ENCODE measurements around the gene DNAH10. TPM values are rescaled to one million over a fixed set of nuclear protein-coding genes. Genes with fewer than 3 reads are reported as not detected.
A peak's percentile ranks its signal among the peaks of the same experiment; 100 is the strongest.

The DNAH10 gene
- total RNA-seq, 2 experiments from 2014 or later = 0.05 TPM

DNA sequence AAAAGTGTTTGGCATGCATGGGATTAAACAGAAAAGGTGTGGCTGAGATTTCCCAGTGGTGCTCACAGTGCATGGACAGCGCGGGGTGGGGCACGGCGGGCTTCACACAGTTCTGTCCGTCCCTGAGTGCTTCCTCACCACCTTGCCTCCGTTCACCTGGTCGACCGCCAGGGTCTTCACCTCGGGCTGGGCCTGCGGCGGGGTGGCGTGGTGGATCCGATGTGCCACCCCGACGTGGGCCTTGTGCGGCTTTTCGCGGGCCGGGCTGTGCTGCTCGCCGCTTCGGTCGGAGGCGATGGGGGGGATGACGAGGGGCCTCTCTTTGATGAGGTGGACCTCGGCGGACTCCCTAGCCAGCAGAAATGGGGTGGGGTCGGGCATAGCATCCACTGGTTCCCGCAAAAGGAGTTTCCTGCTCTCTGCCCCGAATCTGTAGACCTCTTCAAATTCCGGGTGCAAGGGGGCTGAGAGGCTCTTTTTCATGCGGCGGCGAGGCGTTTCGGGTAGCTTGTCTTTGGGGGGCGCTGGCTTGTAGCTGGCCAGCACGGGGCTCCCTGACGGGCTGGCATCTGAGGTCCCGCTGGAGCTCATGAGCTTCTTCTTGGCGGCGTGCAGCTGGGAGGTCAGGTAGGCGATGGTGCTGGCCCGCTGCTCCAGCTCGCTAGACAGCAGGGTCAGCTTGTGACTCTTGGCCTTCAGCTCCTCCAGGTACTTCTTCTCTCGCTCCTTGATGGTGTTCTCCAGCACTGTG is 175.0 kb downstream of the DNAH10 start:
- peak overlapping the region; percentile 55 for H3K4me3 Mint-ChIP-seq
- CTCF ChIA-PET = interaction anchor here (0.7 to 3.5 kb wide), 3 partner anchors 32 to 94 kb away, joined by 3 to 19 read pairs (median 4); no protein-coding TSS in a partner anchor
- peaks cover 5% of the 10 kb centered on the region for H3K9me3 Mint-ChIP-seq
- intact Hi-C loops (cut with micrococcal nuclease) = no loop called here
- H3K27ac Mint-ChIP-seq = peak overlapping the region; percentile 60
- H3K4me1 Mint-ChIP-seq (ENCODE audit: low read depth) = peaks cover 30% of the 10 kb centered on the region
- DNase-seq = no peak
- H3K36me3 Mint-ChIP-seq (ENCODE audit: low read depth) = peaks cover 5% of the 10 kb centered on the region
- H3K27me3 Mint-ChIP-seq (ENCODE audit: low read depth) = no peaks in the 10 kb centered on the region

DNA sequence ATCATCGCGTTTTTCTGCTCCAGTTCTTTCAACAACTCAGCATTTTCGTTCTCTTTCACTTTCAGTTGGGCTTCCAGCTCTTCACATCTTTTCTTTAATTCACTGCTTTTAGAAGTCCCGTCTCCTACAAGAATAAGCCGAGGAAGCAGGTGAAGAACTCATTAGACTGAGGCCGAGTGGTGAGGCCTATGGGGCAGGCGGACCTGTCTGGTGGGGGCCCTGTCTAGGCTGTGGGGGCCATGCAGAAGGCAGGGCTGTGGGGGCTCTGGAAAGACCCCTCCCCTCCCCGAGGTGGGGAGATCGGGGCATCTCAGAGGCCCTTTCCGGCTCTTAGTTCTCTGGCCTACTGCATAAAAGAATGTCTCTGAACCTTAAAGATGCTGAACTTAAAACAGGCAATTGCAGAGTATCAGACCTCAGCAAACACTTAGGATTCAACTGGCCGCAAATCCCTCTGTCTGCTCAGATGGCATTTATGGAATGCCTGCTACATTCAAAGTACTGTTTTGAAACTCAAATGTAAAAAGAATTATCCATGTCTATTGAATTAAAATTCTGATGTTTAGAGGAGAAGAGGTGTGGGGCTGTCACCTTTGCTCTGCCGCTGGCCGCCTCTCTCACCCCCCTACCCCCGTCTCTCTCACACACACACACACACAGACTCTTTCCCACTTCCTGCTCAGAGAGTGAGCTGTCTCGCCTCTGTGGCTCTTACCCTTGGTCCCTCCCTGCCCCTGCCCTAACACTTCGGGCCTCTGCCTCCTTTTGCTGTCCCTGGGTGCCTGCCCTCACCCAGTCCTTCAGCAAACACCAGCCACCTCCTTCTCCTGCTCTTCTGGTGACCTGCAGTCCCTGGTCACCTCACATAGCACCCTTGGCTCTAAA is 175.8 kb downstream of the DNAH10 start:
- peak overlapping the region; percentile 60 for H3K27ac Mint-ChIP-seq
- CTCF ChIA-PET = interaction anchor here (0.6 to 3.5 kb wide), 6 partner anchors 8 to 135 kb away, joined by 3 to 19 read pairs (median 4); no protein-coding TSS in a partner anchor
- H3K4me1 Mint-ChIP-seq (ENCODE audit: low read depth) = peaks cover 24% of the 10 kb centered on the region
- intact Hi-C loops (cut with micrococcal nuclease) = loop anchor here (1.0 to 2.0 kb wide), 2 partner anchors 33 to 36 kb away; no protein-coding TSS in a partner anchor
- peaks cover 8% of the 10 kb centered on the region for H3K9me3 Mint-ChIP-seq
- H3K36me3 Mint-ChIP-seq (ENCODE audit: low read depth) = peaks cover 7% of the 10 kb centered on the region
- peak; percentile 73 for DNase-seq
- no peaks in the 10 kb centered on the region for H3K27me3 Mint-ChIP-seq (ENCODE audit: low read depth)
- peak overlapping the region; percentile 55 for H3K4me3 Mint-ChIP-seq

DNA sequence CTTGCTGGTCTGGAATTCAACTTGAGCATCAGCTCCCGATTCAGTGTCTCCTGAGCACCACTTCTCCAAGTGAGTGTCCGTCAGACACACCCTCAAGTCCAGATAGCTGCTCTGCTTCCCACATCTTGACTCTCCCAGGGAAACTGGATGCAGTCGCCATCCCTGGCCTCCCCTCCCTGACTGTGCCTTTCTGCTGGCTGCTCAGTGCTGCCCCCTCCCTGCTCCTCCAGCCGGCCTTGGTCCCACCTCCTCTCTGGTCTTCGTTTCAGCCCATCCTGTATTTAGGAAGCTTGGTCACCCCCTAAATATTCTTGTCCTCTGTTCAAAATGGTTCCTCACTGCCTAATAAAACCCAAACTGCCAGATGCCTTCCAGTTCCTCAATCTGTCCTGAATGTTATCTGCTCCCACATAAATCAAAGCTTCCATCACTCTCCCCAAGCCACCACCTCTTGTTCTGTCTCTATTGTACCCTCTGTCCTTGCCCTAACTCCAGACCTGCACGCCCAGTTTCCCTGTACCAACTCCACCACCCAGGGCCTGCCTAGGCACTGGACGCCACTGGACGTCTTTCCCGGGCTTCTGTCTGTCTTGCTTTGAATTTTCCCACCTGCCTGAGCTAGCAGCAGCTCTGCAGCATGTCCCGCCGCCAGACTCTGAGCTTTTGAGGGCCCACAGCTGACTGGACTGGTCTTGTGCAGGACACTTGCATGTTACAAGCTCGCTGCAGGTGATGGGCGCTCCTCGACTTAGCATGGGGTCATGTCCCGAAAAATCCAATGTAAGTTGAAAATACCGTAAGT is 176.8 kb downstream of the DNAH10 start:
- DNase-seq = peak; percentile 36

DNA sequence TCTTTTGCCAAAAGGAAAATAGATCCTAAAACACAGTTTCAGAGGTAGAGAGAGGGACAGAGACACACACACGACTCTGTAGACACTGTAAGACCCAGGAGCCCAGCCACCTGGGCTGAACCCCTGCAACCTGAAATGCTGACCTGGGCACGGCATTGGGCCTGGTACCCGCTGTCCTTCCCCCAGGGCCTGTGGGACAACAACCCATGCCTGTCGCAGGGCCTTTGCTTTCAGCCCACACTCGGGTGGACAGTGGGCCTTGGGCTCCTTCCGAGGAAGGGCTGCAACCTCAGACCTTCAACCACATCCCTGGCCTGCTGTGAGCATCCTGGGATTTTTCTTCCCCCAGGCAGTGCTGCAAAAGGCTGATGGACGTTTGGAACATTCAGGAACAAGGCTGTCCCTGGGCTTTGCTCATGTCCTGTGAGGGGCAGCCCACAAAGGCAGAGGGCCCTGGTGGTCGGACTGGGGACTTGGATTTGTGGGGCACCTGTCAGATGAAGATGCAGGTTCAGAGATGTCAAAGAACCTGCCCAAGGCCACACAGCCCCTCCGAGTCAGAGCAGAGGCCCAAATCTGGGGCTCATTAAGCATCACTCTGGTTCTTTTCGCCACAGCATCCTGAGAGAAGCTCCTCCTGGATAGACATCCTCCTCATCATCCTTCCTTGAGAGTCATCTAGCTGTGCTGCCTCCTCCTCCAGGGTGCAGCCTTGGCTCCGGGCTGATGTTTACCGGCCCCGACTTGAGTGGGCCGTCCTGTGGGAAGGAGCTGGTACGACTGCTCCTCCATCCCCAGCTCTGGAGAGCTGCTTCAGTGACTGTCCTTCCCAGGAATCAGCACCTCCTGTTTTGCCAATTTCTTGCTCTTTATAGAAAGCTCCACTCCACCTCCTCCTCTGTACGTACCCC is 177.9 kb downstream of the DNAH10 start:
- DNase-seq = no peak
- H3K36me3 Mint-ChIP-seq (ENCODE audit: low read depth) = peaks cover 7% of the 10 kb centered on the region
- peaks cover 8% of the 10 kb centered on the region for H3K9me3 Mint-ChIP-seq
- intact Hi-C loops (cut with micrococcal nuclease) = loop anchor here (2.0 kb wide), 1 partner anchor 35 kb away; no protein-coding TSS in a partner anchor
- no peak overlapping the region for H3K4me3 Mint-ChIP-seq
- H3K27me3 Mint-ChIP-seq (ENCODE audit: low read depth) = no peaks in the 10 kb centered on the region
- H3K27ac Mint-ChIP-seq = no peak overlapping the region
- peaks cover 24% of the 10 kb centered on the region for H3K4me1 Mint-ChIP-seq (ENCODE audit: low read depth)
- CTCF ChIA-PET = interaction anchor here (0.6 to 3.5 kb wide), 7 partner anchors 10 to 349 kb away, joined by 3 to 19 read pairs (median 4); no protein-coding TSS in a partner anchor

More for the DNA sequence above, 176.8 kb downstream of the DNAH10 start:
- Mint-ChIP-seq H3K27ac (peak overlapping the region; percentile 60), H3K27me3 (ENCODE audit: low read depth) (no peaks in the 10 kb centered on the region), H3K9me3 (peaks cover 8% of the 10 kb centered on the region), H3K4me3 (peak overlapping the region; percentile 55), H3K36me3 (ENCODE audit: low read depth) (peaks cover 7% of the 10 kb centered on the region), H3K4me1 (ENCODE audit: low read depth) (peaks cover 24% of the 10 kb centered on the region)
- intact Hi-C loops (cut with micrococcal nuclease) = loop anchor here (1.0 to 2.0 kb wide), 2 partner anchors 34 to 35 kb away; no protein-coding TSS in a partner anchor
- CTCF ChIA-PET = interaction anchor here (0.5 to 3.5 kb wide), 10 partner anchors 9 to 350 kb away, joined by 3 to 19 read pairs (median 4); no protein-coding TSS in a partner anchor

DNA sequence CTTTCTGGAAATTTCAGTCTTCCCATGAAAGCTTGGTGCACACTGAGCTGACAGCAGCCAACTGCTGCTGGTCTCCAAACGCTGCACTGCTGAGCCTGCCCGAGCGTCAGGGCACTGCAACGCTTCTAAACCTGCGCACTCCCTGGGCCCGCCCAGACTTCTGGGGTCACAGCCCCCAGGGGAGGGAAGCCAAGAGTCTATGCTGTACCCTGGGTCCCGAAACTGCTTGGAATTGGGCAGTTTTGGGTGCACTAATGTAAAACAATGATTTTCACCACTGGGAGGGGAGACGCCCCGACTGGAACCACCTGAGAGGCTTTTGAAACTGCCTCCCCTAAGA is 178.5 kb downstream of the DNAH10 start:
- DNase-seq = no peak
- no peak overlapping the region for H3K27ac Mint-ChIP-seq
- no peak overlapping the region for H3K4me3 Mint-ChIP-seq
- peaks cover 8% of the 10 kb centered on the region for H3K9me3 Mint-ChIP-seq
- no peaks in the 10 kb centered on the region for H3K27me3 Mint-ChIP-seq (ENCODE audit: low read depth)
- peaks cover 7% of the 10 kb centered on the region for H3K36me3 Mint-ChIP-seq (ENCODE audit: low read depth)
- intact Hi-C loops (cut with micrococcal nuclease) = no loop called here
- CTCF ChIA-PET = no interaction called here
- peaks cover 24% of the 10 kb centered on the region for H3K4me1 Mint-ChIP-seq (ENCODE audit: low read depth)

DNA sequence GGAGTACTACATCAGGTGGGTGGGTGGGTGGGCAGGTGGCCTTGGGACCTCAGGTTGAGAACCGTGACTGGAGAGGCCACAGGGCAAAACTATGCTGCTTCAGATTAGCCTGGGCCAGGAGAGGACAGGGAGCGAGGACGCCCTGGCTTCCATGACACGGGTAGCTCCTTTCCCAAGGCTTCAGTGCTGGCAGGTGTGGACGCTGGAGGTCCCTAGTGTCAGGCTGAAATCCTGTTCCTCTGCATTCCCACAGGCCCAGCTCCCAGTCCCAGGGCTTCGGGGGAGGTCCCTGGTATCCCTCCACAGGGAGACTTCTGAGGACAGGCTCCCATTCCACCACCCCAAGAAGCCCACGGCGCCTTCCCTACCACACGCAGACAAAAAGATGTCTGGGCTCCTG is 178.9 kb downstream of the DNAH10 start:
- Mint-ChIP-seq H3K27me3 (ENCODE audit: low read depth) (no peaks in the 10 kb centered on the region), H3K9me3 (peaks cover 8% of the 10 kb centered on the region), H3K4me3 (no peak overlapping the region), H3K4me1 (ENCODE audit: low read depth) (peaks cover 24% of the 10 kb centered on the region), H3K36me3 (ENCODE audit: low read depth) (peaks cover 7% of the 10 kb centered on the region), H3K27ac (no peak overlapping the region)
- intact Hi-C loops (cut with micrococcal nuclease) = no loop called here
- CTCF ChIA-PET = no interaction called here
- DNase-seq = no peak

DNA sequence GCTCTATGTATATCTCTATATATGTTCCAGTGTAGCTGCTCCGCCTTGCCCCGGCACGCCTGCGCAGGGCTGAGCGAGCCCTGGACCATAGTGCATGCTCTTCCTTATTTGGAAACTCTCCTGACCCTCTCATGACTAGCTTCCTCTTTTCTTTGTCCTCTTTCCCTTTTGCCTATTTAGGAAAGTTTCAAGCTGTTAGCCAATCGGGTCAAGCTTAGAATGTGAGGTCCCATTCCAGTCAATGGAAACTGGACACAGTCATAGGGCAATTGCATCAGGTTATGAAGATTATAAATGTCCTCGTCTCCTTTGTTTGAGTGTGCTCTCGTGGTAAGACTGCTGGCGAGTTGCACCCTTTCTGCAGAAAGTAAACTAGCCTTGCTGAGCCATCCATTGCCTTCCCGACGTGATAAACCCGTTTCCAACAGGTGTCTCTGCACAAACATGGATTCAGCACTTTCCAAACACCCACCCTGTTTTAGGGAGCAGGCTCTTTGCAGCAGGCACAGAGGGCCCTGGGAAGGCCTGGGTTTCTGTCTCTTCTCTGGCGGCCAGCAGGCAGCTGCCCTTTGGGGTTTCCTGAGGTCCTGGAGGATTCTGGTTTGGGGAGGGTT is 179.6 kb downstream of the DNAH10 start:
- Mint-ChIP-seq H3K27ac (no peak overlapping the region), H3K36me3 (ENCODE audit: low read depth) (peaks cover 7% of the 10 kb centered on the region), H3K4me3 (no peak overlapping the region), H3K27me3 (ENCODE audit: low read depth) (no peaks in the 10 kb centered on the region), H3K4me1 (ENCODE audit: low read depth) (peaks cover 20% of the 10 kb centered on the region), H3K9me3 (peaks cover 8% of the 10 kb centered on the region)
- no peak for DNase-seq
- CTCF ChIA-PET = no interaction called here
- intact Hi-C loops (cut with micrococcal nuclease) = no loop called here

DNA sequence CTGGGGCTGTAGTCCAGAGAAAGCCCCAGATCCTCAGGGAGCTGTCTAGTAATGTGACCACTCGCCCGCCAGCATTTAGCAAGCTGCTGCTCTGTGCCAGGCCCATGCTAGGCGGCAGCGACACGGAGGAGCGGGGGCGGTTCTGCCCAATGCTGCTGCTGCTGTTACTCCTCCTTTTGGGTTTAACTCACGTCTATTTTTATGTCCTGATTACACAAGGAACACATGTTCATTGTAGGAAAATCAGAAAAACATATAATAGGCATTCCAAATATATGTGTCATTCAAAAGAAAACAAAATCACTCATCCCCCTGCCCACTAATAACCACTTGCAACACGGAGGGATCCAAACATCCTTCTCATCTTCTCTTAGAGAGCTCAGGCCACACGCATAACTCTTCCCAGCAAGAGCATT is 180.1 kb downstream of the DNAH10 start:
- intact Hi-C loops (cut with micrococcal nuclease) = no loop called here
- H3K27me3 Mint-ChIP-seq (ENCODE audit: low read depth) = no peaks in the 10 kb centered on the region
- H3K27ac Mint-ChIP-seq = no peak overlapping the region
- peaks cover 8% of the 10 kb centered on the region for H3K9me3 Mint-ChIP-seq
- H3K4me1 Mint-ChIP-seq (ENCODE audit: low read depth) = peaks cover 20% of the 10 kb centered on the region
- no peak overlapping the region for H3K4me3 Mint-ChIP-seq
- CTCF ChIA-PET = interaction anchor here (0.6 to 1.5 kb wide), 2 partner anchors 37 to 509 kb away, joined by 3 to 5 read pairs; no protein-coding TSS in a partner anchor
- peaks cover 7% of the 10 kb centered on the region for H3K36me3 Mint-ChIP-seq (ENCODE audit: low read depth)
- no peak for DNase-seq

DNA sequence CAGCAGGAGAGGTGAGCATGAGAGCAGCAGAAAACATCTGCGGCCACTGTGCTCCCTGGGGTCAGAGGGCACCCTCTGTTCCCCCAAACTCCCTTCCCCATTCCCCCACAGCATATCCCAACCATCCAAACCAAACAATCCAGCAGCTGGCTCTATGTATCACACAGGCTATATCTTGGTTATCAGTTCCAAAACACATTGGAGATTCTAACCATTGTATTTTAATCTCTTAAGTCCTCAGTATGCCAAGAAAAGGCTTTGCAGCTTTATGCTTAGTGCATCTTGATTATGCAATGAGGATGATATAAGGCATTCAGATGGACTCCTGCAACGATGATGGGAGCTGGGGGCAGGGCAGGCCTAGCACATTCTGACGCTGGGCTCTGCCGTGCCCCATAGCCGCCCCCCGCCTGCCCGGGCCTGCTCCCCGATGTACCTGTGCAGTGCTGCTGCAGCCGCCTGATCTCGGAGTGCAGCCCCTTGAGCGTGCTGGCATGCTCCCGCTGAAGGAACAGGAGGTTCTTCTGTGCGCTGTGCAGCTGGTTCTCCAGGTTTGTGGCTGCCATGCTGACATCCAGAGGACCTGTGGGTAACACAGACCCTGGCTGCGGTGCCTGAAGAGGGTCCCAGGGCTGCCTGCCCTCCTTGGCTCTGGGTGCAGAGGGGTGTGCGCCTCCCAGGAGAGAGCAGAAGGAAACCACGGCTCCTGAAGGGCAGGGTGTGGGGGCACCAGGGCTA is 181.0 kb downstream of the DNAH10 start:
- no peak for DNase-seq
- Mint-ChIP-seq H3K9me3 (peaks cover 8% of the 10 kb centered on the region), H3K27ac (no peak overlapping the region), H3K4me3 (no peak overlapping the region), H3K4me1 (ENCODE audit: low read depth) (peaks cover 12% of the 10 kb centered on the region), H3K27me3 (ENCODE audit: low read depth) (no peaks in the 10 kb centered on the region), H3K36me3 (ENCODE audit: low read depth) (peaks cover 7% of the 10 kb centered on the region)
- intact Hi-C loops (cut with micrococcal nuclease) = no loop called here
- CTCF ChIA-PET = interaction anchor here (1.5 kb wide), 1 partner anchor 38 kb away, joined by 5 read pairs; no protein-coding TSS in a partner anchor

DNA sequence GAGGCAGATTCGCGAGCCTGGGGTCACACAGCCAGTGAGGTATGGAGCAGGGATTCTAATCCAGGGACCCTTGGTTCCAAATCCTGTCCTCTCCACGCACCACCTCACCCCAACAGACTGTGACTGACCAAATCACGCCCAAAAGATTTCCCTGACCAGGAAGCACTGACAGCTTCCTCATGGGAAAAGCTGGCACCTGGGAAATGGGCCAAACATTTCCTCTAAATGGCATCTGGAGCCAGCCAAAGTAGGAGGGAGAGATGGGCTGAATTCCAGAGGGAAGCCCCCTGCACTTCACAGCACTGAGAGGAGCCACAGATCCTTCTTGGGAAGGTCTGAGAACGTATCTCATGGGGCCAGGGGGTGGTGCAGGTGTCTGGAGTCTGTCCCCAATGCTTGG is 181.7 kb downstream of the DNAH10 start:
- peaks cover 4% of the 10 kb centered on the region for H3K4me1 Mint-ChIP-seq (ENCODE audit: low read depth)
- DNase-seq = no peak
- H3K27me3 Mint-ChIP-seq (ENCODE audit: low read depth) = no peaks in the 10 kb centered on the region
- peaks cover 7% of the 10 kb centered on the region for H3K36me3 Mint-ChIP-seq (ENCODE audit: low read depth)
- H3K9me3 Mint-ChIP-seq = peaks cover 8% of the 10 kb centered on the region
- CTCF ChIA-PET = no interaction called here
- H3K4me3 Mint-ChIP-seq = no peak overlapping the region
- intact Hi-C loops (cut with micrococcal nuclease) = no loop called here
- H3K27ac Mint-ChIP-seq = no peak overlapping the region

Measured in activated naive CD4-positive, alpha-beta T cell treated with anti-CD3 and anti-CD28 coated beads for 36 hours (primary cell).